ENCODE results near the gene GRID1. TPM values are rescaled to one million over a fixed set of nuclear protein-coding genes. Genes with fewer than 3 reads are reported as not detected.

The GRID1 gene
- total RNA-seq, 4 donors from 2014 or later: 1.4 to 4.9 (median 2.0) TPM

DNA sequence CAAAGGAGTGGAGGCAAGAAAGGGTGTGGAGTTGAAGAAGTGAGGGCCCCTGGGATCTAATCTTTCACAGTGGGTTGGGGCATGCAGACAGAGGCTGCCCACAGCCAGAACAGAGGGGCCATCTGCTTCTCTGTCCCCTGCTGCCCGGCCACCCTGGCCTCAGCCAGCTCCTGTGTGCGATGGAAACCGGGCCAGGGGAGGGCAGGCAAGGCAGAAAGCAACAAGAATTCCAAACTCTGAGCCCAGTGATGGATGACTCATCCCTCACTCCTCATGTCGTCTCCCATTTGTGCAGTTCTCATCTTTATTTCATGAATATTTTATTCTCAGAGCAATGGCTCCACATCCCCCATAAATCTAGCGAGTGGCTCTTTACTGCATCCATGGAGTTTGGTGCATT lies 757.1 kb downstream of the GRID1 start:
- H3K4me3 ChIP-seq (ENCODE audit: low read depth, poor library complexity, severe bottlenecking): no peak overlapping the region
- WGBS, 2 donors: 68 to 80% methylated on average over 5 of the region's 5 CpGs
- peak in 1 of 2 donors; percentile 31 for DNase-seq (ENCODE audit: low spot score in 2 of 2)
- TF ChIP-seq, protein P1, sequence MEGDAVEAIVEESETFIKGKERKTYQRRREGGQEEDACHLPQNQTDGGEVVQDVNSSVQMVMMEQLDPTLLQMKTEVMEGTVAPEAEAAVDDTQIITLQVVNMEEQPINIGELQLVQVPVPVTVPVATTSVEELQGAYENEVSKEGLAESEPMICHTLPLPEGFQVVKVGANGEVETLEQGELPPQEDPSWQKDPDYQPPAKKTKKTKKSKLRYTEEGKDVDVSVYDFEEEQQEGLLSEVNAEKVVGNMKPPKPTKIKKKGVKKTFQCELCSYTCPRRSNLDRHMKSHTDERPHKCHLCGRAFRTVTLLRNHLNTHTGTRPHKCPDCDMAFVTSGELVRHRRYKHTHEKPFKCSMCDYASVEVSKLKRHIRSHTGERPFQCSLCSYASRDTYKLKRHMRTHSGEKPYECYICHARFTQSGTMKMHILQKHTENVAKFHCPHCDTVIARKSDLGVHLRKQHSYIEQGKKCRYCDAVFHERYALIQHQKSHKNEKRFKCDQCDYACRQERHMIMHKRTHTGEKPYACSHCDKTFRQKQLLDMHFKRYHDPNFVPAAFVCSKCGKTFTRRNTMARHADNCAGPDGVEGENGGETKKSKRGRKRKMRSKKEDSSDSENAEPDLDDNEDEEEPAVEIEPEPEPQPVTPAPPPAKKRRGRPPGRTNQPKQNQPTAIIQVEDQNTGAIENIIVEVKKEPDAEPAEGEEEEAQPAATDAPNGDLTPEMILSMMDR (IDR thresholded peaks at IDR 0.05): no peak
- intact Hi-C loops (cut with DNase I; ENCODE audit: low total_unique reads): no loop called here

DNA sequence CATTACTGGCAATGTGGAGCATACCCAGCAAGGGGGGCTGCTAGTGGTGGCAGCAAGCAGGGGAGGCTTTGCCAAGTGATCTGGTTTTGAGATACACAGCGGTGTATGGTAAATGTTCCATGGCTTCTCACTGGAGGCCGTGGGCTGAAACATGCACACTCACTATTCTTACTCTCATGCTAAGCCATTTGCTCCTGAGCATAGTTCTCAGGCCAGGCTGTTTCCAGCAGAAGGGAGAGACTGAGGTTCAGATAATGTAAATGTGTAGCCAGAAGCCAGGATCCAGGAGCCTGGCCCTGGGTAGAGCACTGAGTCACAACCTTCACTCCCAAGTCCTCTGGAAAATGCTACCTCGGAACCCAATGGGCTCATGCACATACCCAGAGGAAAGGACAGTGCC lies 757.9 kb downstream of the GRID1 start:
- TF ChIP-seq POLR2A (IDR thresholded peaks at IDR 0.05): no peak
- TF ChIP-seq, protein P1 (IDR thresholded peaks at IDR 0.05): no peak
- intact Hi-C loops (cut with DNase I; ENCODE audit: low total_unique reads): no loop called here
- no peak overlapping the region for H3K4me3 ChIP-seq (ENCODE audit: low read depth, poor library complexity, severe bottlenecking)
- peak in 1 of 2 donors; percentile 57 for DNase-seq (ENCODE audit: low spot score in 2 of 2)
- WGBS, 2 donors: 77 to 87% methylated on average over 3 of the region's 3 CpGs

DNA sequence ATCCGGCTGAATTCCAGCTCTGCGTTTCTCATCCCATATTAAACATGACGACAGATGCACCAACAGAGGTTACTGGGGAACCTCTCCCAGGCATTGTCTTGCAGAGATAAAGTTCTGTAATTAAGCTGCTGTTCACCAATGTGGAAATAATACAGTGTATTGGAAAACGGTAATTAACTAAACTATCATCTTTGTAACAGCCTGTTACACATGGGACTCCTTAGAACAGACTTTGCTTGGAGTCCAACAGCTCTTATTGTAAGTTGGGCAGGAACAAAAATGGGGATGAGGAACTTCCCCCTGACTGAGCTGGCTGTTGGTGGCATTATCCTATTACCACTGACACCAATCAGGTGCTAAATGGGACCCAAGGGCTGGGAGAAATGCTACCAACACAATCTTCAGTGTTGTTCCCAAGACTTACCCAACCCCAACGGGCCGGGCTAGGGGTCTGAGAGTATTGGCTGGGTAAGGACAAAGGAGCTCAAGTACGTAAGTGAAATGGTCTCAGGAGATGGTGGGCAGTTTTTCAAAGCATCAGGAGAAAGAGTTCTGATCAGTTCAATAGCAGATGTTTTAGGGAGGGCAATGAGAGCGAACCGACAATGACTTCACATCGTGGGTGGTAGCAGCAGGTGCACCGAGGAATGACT lies 759.4 kb downstream of the GRID1 start:
- WGBS, 2 donors: 95 to 96% methylated on average over 11 of the region's 11 CpGs
- TF ChIP-seq, protein P1 (IDR thresholded peaks at IDR 0.05): no peak
- TF ChIP-seq POLR2A (IDR thresholded peaks at IDR 0.05): no peak
- peak in 1 of 2 donors; percentile 57 for DNase-seq (ENCODE audit: low spot score in 2 of 2)
- intact Hi-C loops (cut with DNase I; ENCODE audit: low total_unique reads): no loop called here
- no peak overlapping the region for H3K4me3 ChIP-seq (ENCODE audit: low read depth, poor library complexity, severe bottlenecking)

DNA sequence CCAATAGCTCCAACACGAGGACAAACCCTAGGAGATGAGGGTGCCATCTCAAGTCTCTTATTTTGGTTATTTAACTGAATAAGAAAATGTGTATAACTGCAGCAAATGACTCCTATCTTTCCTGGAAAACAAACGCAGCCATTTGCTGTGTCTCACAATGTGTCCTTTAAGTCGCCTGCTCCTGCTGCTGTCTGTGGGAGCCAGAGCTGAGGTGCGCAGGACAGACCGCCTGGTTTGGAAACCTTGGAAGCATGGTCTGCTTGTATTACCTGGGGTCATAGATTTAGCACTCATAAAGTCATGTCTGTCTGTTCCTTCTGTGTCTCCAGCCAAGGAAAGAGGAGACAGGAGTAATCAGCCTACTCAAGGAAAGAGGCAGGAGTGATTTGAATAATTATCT lies 760.2 kb downstream of the GRID1 start:
- intact Hi-C loops (cut with DNase I; ENCODE audit: low total_unique reads): no loop called here
- peak in 1 of 2 donors; percentile 37 for DNase-seq (ENCODE audit: low spot score in 2 of 2)
- no peak overlapping the region for H3K4me3 ChIP-seq (ENCODE audit: low read depth, poor library complexity, severe bottlenecking)
- TF ChIP-seq, protein P1 (IDR thresholded peaks at IDR 0.05): no peak
- no peak for TF ChIP-seq POLR2A (IDR thresholded peaks at IDR 0.05)
- WGBS, 2 donors: 88 to 89% methylated on average over 5 of the region's 5 CpGs

DNA sequence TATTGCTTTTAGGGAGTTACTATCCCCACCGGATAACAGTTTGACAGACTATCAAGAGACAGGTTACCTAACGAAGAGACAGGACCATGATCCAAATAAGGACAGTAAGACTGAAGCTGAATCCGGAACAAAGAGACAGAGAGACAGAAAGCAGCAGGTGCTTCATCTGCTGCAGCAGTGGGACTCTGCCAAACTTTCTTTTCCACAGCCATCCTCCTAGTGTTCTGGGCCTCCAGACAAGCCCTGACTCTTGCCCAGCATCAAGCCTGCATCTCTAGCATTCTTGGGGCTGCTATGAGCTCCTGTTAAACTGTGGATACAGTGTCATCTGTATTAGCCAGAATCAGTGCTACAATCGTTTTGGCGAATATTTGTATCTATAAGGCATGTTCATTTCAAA lies 761.7 kb downstream of the GRID1 start:
- WGBS, 2 donors: 83 to 93% methylated on average over 5 of the region's 5 CpGs
- TF ChIP-seq, protein P1 (IDR thresholded peaks at IDR 0.05): no peak
- no peak for TF ChIP-seq POLR2A (IDR thresholded peaks at IDR 0.05)
- intact Hi-C loops (cut with DNase I; ENCODE audit: low total_unique reads): no loop called here

More for the DNA sequence above, 761.7 kb downstream of the GRID1 start:
- peak in 1 of 2 donors; percentile 2 for DNase-seq (ENCODE audit: low spot score in 2 of 2)
- no peak overlapping the region for H3K4me3 ChIP-seq (ENCODE audit: low read depth, poor library complexity, severe bottlenecking)

Measured in lower leg skin (tissue), 4 donors.